Neural cell (in vitro differentiated cells): Measurements from ENCODE around the gene ARHGAP20. TPM values are rescaled to one million over a fixed set of nuclear protein-coding genes. Genes with fewer than 3 reads are reported as not detected.

ENCODE experiments used
- H2AFZ ChIP-seq: fragments of 200-600, 300-800 bp; sonication (generic), shearing (Covaris generic); 2 replicates; pipeline ENCODE4 v1.6.0; 2014; ENCODE audit warnings: low read depth, mild to moderate bottlenecking, antibody characterized with exemption, low read length, moderate library complexity
- H3F3A ChIP-seq: fragments of 200-600 bp; shearing (Covaris generic); 2 replicates; pipeline ENCODE4 v1.6.1; 2016; ENCODE audit warnings: mild to moderate bottlenecking, moderate library complexity, mixed read lengths, antibody characterized with exemption, low read length; ENCODE audit not compliant: insufficient read depth, poor library complexity, severe bottlenecking
- H3K27ac ChIP-seq: fragments of 200-600, 300-800 bp; sonication (generic), shearing (Covaris generic); 2 replicates; pipeline ENCODE4 v1.5.1; 2014; ENCODE audit warnings: mild to moderate bottlenecking, low read length, moderate library complexity
- H3K27me3 ChIP-seq: fragments of 300-800, 200-600 bp; sonication (generic), shearing (Covaris generic); 2 replicates; pipeline ENCODE4 v1.6.0; 2014; ENCODE audit warnings: mild to moderate bottlenecking, low read depth, low read length, moderate library complexity; ENCODE audit not compliant: insufficient read depth
- H3K36me3 ChIP-seq: fragments of 300-800, 200-600 bp; sonication (generic), shearing (Covaris generic); 2 replicates; pipeline ENCODE4 v1.5.1; 2014; ENCODE audit warnings: mild to moderate bottlenecking, antibody characterized with exemption, low read length, moderate library complexity; ENCODE audit not compliant: insufficient read depth
- H3K4me2 ChIP-seq: fragments of 300-800, 200-600 bp; sonication (generic), shearing (Covaris generic); 2 replicates; pipeline ENCODE4 v1.6.0; 2014; ENCODE audit warnings: mild to moderate bottlenecking, low read length
- H3K4me3 ChIP-seq: fragments of 300-800, 200-600 bp; sonication (generic), shearing (Covaris generic); 2 replicates; pipeline ENCODE4 v1.5.1; 2014; ENCODE audit warnings: mild to moderate bottlenecking, low read length, moderate library complexity
- H3K79me2 ChIP-seq: fragments of 200-600 bp; shearing (Covaris generic); replicated peaks from 2 replicates; pipeline ENCODE4 v1.6.0; 2014; ENCODE audit warnings: mild to moderate bottlenecking, low read length, moderate library complexity; ENCODE audit not compliant: insufficient read depth
- H3K9ac ChIP-seq: fragments of 300-800, 200-600 bp; sonication (generic), shearing (Covaris generic); 2 replicates; pipeline ENCODE4 v1.6.1; 2016; ENCODE audit warnings: mild to moderate bottlenecking, low read length, mixed read lengths
- H3K9me2 ChIP-seq: fragments of 200-600 bp; shearing (Covaris generic); 2 replicates; pipeline ENCODE4 v1.6.1; 2016; ENCODE audit warnings: mild to moderate bottlenecking, low read length, mixed read lengths; ENCODE audit not compliant: insufficient read depth
- H3K9me3 ChIP-seq: fragments of 200-600, 300-800 bp; sonication (generic), shearing (Covaris generic); 2 replicates; pipeline ENCODE4 v1.6.1; 2016; ENCODE audit warnings: mild to moderate bottlenecking, mixed run types, low read length, moderate library complexity, mixed read lengths
- H4K20me1 ChIP-seq: fragments of 200-600 bp; shearing (Covaris generic); 2 replicates; pipeline ENCODE4 v1.6.1; 2016; ENCODE audit warnings: mild to moderate bottlenecking, mixed run types; ENCODE audit not compliant: insufficient read depth
- CTCF ChIP-seq: fragments of 450-650 bp; IDR thresholded peaks from 2 replicates; pipeline ENCODE4 v1.5.1; 2014; ENCODE audit warnings: antibody characterized with exemption, mild to moderate bottlenecking, moderate library complexity; ENCODE audit not compliant: poor library complexity, severe bottlenecking
- EP300 ChIP-seq: fragments of 450-650 bp; conservative IDR thresholded peaks from 2 replicates; pipeline ENCODE4 v1.6.1; 2014; ENCODE audit warnings: antibody characterized with exemption, mild to moderate bottlenecking, moderate library complexity; ENCODE audit not compliant: poor library complexity, severe bottlenecking
- EZH2 ChIP-seq: fragments of 200-600, 300-800 bp; shearing (Covaris generic), sonication (generic); IDR thresholded peaks from 2 replicates; pipeline ENCODE4 v1.6.1; 2014; ENCODE audit warnings: antibody characterized with exemption, low read length, borderline replicate concordance, mild to moderate bottlenecking; ENCODE audit not compliant: insufficient read depth, poor library complexity, severe bottlenecking
- MXI1 ChIP-seq: fragments of 450-650 bp; conservative IDR thresholded peaks from 2 replicates; pipeline ENCODE4 v1.6.1; 2014; ENCODE audit warnings: antibody characterized with exemption, mild to moderate bottlenecking; ENCODE audit not compliant: poor library complexity, severe bottlenecking
- POLR2AphosphoS5 ChIP-seq: IDR thresholded peaks from 2 replicates; pipeline ENCODE4 v1.6.1; 2012
- RAD21 ChIP-seq: fragments of 450-650 bp; conservative IDR thresholded peaks from 2 replicates; pipeline ENCODE4 v1.6.1; 2014; ENCODE audit warnings: antibody characterized with exemption, mild to moderate bottlenecking, moderate library complexity
- REST ChIP-seq: IDR thresholded peaks from 2 replicates; pipeline ENCODE4 v1.6.1; 2012; ENCODE audit warnings: borderline replicate concordance
- SMC3 ChIP-seq: fragments of 450-650 bp; conservative IDR thresholded peaks from 2 replicates; pipeline ENCODE4 v1.6.1; 2014; ENCODE audit warnings: antibody characterized with exemption, mild to moderate bottlenecking, moderate library complexity; ENCODE audit not compliant: poor library complexity
- TAF1 ChIP-seq: IDR thresholded peaks from 2 replicates; pipeline ENCODE4 v1.6.1; 2012; ENCODE audit warnings: low read depth
- polyA plus RNA-seq: library from polyadenylated mRNA; depleted of rRNA; stranded (reverse); fragments of >200 nt; gene quantifications from 2 replicates; pipeline ENCODE4 v1.2.3, GENCODE V29; 2014

The ARHGAP20 gene
- polyA plus RNA-seq, 1 donor from 2014 or later: 1.2 TPM

GRCh38 chr11:110757962-110758755 lies 45.9 kb upstream of the ARHGAP20 start:
- H3K9me3 ChIP-seq: no peaks in the 10 kb centered on the region
- no peaks in the 10 kb centered on the region for H3K36me3 ChIP-seq
- H3F3A ChIP-seq: no peaks in the 10 kb centered on the region
- H3K9ac ChIP-seq: no peak overlapping the region
- no peaks in the 10 kb centered on the region for H3K79me2 ChIP-seq
- TF ChIP-seq MXI1 (no peak), EP300 (no peak), TAF1 (no peak), SMC3 (no peak), POLR2AphosphoS5 (no peak), CTCF (no peak), EZH2 (no peak), REST (no peak), RAD21 (no peak)
- H2AFZ ChIP-seq: no peak overlapping the region
- no peak overlapping the region for H3K4me3 ChIP-seq
- no peaks in the 10 kb centered on the region for H3K27me3 ChIP-seq
- no peaks in the 10 kb centered on the region for H3K9me2 ChIP-seq
- no peaks in the 10 kb centered on the region for H4K20me1 ChIP-seq
- H3K27ac ChIP-seq: no peak overlapping the region
- no peak overlapping the region for H3K4me2 ChIP-seq

GRCh38 chr11:110757066-110757465 lies 44.8 kb upstream of the ARHGAP20 start:
- Histone ChIP-seq H3K9ac (no peak overlapping the region), H3K4me3 (no peak overlapping the region), H3K9me2 (no peaks in the 10 kb centered on the region), H3K27ac (no peak overlapping the region), H3K79me2 (no peaks in the 10 kb centered on the region), H4K20me1 (no peaks in the 10 kb centered on the region), H3K9me3 (no peaks in the 10 kb centered on the region), H2AFZ (no peak overlapping the region), H3F3A (no peaks in the 10 kb centered on the region), H3K27me3 (no peaks in the 10 kb centered on the region), H3K4me2 (no peak overlapping the region), H3K36me3 (no peaks in the 10 kb centered on the region)
- TF ChIP-seq TAF1 (no peak), MXI1 (no peak), CTCF (no peak), REST (no peak), EP300 (no peak), POLR2AphosphoS5 (no peak), SMC3 (no peak), RAD21 (no peak), EZH2 (no peak)
